ENCODE data around the gene ZBED4. TPM values are rescaled to one million over a fixed set of nuclear protein-coding genes. Genes with fewer than 3 reads are reported as not detected.

ZBED4 gene
- total RNA-seq, 1 donor from 2014 or later, result 11.8 TPM

DNA sequence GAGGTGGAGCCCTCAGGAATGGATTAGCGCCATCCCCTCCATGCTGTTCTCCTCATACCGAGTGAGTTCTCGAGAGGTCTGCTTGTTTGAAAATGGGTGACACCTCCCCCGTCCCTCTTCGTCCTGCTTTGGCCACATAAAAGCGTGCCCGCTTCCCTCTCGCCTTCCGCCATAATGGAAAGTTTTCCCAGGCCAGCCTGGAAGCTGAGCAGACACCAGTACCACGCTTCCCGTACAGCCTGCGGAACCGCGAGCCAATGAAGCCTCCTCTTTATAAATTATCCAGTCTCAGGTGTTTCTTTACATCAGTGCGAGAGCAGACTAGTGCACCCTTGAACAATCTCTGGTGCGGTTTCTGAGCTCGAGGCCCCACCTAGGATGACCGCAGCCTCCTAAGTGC lies 51.8 kb downstream of the ZBED4 start:
- TF ChIP-seq, protein P1, sequence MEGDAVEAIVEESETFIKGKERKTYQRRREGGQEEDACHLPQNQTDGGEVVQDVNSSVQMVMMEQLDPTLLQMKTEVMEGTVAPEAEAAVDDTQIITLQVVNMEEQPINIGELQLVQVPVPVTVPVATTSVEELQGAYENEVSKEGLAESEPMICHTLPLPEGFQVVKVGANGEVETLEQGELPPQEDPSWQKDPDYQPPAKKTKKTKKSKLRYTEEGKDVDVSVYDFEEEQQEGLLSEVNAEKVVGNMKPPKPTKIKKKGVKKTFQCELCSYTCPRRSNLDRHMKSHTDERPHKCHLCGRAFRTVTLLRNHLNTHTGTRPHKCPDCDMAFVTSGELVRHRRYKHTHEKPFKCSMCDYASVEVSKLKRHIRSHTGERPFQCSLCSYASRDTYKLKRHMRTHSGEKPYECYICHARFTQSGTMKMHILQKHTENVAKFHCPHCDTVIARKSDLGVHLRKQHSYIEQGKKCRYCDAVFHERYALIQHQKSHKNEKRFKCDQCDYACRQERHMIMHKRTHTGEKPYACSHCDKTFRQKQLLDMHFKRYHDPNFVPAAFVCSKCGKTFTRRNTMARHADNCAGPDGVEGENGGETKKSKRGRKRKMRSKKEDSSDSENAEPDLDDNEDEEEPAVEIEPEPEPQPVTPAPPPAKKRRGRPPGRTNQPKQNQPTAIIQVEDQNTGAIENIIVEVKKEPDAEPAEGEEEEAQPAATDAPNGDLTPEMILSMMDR (IDR thresholded peaks at IDR 0.05), result no peak
- no peak for ATAC-seq
- no peaks in the 10 kb centered on the region for H3K4me1 ChIP-seq
- H3K9me3 ChIP-seq, result no peaks in the 10 kb centered on the region
- DNase-seq, result no peak
- H3K27me3 ChIP-seq, result no peaks in the 10 kb centered on the region
- intact Hi-C loops (cut with DNase I), result no loop called here
- peaks cover 66% of the 10 kb centered on the region for H3K36me3 ChIP-seq
- H3K27ac ChIP-seq, result no peak overlapping the region
- no peak overlapping the region for H3K4me3 ChIP-seq

DNA sequence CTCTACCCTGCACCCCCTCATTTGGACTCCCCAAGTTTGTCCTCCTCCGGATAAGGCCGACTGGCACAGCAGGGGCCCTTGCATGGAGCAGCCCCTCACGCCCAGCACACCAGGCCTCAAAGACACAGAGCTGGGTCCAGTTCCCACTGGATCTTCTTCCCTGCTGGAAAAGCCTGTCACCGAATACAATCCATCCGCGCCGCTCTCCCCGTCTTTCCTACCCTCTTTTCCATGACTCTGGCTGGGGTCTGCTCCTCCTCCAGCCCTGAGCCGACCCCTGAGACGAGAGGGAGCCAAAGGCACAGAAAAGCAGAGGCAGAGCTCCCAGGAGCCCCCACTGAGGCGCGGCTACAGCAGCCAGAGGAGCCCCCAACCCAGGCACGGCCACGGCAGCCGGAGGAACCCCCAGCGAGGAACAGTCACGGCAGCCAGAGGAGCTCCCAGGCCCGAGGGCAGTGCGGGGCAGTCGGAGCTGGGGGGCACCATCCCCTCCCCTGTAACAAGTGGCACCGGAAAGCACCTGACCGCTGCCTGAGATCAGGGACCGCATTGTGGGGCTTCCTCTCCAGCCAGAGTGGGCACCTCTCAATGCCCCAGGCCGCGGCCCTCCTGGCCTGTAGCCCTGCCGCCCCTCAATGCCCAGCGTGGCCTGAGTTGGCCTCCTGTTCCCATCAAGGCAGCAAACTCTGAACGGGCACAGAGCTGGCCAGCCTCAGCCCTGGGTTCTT lies 52.6 kb downstream of the ZBED4 start:
- H3K4me1 ChIP-seq, result no peaks in the 10 kb centered on the region
- H3K27ac ChIP-seq, result no peak overlapping the region
- intact Hi-C loops (cut with DNase I), result no loop called here
- peak; percentile 60 for DNase-seq
- TF ChIP-seq, protein P1 (IDR thresholded peaks at IDR 0.05), result no peak
- ATAC-seq, result no peak
- no peaks in the 10 kb centered on the region for H3K27me3 ChIP-seq
- peaks cover 72% of the 10 kb centered on the region for H3K36me3 ChIP-seq
- H3K4me3 ChIP-seq, result no peak overlapping the region
- H3K9me3 ChIP-seq, result no peaks in the 10 kb centered on the region

DNA sequence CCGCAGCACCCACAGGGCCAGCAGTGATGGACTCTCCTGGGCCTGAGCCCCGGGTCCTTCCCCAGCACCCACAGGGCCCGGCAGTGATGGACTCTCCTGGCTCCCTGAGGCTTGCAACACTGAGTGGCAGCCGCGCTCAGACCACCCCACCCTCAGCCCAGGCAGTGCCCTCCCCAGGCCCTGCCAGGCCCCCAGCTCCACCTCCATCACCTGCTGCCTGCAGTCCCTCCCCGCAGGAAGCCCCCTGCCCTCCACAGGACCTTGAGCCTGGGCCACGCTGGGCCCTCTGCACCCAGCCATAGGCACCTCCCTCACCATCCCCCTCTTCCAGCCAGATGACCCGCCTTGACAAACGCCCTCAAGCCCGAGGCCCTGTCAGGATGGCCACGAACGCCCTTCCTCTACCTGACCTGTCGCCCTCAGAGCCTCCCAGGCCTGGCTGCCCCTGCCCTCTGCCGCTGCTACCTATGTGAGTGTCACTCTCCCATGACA lies 53.2 kb downstream of the ZBED4 start:
- no peak overlapping the region for H3K4me3 ChIP-seq
- no peaks in the 10 kb centered on the region for H3K9me3 ChIP-seq
- no peaks in the 10 kb centered on the region for H3K4me1 ChIP-seq
- DNase-seq (peak; percentile 57), ATAC-seq (no peak)
- TF ChIP-seq, protein P1 (IDR thresholded peaks at IDR 0.05), result no peak
- no peaks in the 10 kb centered on the region for H3K27me3 ChIP-seq
- intact Hi-C loops (cut with DNase I), result no loop called here
- no peak overlapping the region for H3K27ac ChIP-seq
- H3K36me3 ChIP-seq, result peaks cover 72% of the 10 kb centered on the region

DNA sequence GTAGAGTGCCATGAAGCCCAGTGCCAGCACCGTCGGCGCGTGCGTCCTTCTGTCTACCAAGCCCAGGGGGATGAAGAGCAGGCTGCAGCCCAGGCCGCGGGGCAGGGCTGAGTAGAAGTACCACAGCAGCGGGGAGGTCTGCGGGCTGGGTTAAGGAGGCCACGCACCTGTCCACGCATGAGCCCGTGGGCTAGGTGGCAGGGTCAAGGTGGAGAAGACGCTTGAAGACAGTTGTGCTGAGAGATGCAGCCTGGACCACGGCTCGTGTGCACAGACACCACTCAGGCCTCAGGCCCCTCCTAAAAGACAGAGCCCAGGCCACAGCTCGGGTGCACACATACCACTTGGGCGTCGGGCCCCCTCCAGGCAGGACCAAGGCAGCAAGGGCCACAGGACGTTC lies 54.2 kb downstream of the ZBED4 start:
- intact Hi-C loops (cut with DNase I), result no loop called here
- TF ChIP-seq, protein P1 (IDR thresholded peaks at IDR 0.05), result no peak
- Histone ChIP-seq H3K4me3 (no peak overlapping the region), H3K4me1 (no peaks in the 10 kb centered on the region), H3K9me3 (no peaks in the 10 kb centered on the region), H3K27ac (no peak overlapping the region), H3K27me3 (no peaks in the 10 kb centered on the region), H3K36me3 (peaks cover 66% of the 10 kb centered on the region)
- DNase-seq (peak; percentile 55), ATAC-seq (no peak)

DNA sequence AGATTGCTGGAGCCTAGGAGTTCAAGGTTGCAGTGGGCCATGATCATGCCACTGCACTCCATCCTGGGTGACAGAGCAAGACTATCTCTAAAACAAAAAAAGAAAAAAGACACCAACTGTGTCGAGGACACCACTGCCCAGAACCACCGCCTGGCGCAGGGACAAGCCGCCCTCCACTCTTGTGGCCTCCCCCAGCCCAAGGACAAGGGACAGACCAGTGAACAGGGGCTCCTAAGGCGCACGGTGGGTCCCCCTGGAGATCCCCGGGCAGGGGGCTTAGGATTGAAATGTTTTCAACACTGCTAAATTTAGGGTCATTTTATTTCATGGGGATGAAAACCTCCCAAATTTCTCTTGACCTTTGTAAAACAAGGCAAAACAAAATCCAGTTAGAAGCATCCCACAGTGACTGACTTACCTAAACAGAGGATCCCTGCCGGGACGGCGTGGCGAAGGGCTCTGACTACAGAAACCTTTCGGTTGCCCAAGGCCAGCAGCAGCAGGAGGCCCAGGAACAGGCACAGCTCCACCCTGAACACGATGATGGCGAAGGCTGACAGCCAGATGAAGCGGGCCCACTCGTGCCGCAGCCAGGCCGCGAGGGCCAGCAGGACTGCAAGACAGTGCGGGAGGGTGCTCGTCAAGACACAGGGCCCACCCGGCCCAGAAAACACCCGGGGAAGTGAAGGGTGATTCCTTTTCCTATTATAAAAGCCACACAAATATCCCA lies 56.0 kb downstream of the ZBED4 start:
- TF ChIP-seq, protein P1 (IDR thresholded peaks at IDR 0.05), result no peak
- DNase-seq, result no peak
- H3K4me1 ChIP-seq, result no peaks in the 10 kb centered on the region
- no peak overlapping the region for H3K27ac ChIP-seq
- ATAC-seq, result no peak
- no peaks in the 10 kb centered on the region for H3K27me3 ChIP-seq
- H3K4me3 ChIP-seq, result no peak overlapping the region
- H3K9me3 ChIP-seq, result no peaks in the 10 kb centered on the region
- peaks cover 59% of the 10 kb centered on the region for H3K36me3 ChIP-seq
- intact Hi-C loops (cut with DNase I), result no loop called here
